ENCODE measurements around the gene HSD17B13. TPM values are rescaled to one million over a fixed set of nuclear protein-coding genes. Genes with fewer than 3 reads are reported as not detected.
"Not testable (repeated sequence)": the region's sequence is repeated elsewhere in the genome, so short reads cannot be mapped to it uniquely, and the experiment has no call there.

HSD17B13 gene
- polyA plus RNA-seq, 1 donor: 0.49 TPM

DNA sequence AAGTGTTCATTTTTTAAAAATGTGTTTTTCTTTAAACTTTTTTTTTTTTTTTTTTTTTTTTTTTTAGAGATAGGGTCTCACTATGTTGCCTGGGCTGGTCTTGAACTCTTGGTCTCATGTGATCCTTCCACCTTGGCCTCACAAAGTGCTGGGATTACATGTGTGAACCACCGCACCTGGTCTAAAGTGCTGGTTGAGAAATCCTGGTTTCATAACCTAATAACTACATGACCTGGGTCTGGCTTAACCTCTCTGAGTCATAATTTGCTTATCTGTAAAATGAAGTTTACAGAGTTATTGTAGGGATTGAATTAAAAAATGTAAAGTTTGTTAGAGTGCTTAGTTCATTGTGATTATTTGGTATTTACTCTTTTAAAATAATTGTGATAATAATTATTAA is 5.2 kb downstream of the HSD17B13 start:
- no CpG with 5 or more reads among the region's 1 CpG for WGBS (ENCODE audit: insufficient coverage, low lambda C conversion rate)
- Histone ChIP-seq H3K36me3 (ENCODE audit: control insufficient read depth, insufficient read depth, low read length) (no peaks in the 10 kb centered on the region), H3K27ac (ENCODE audit: low read length) (no peak overlapping the region), H3K4me3 (ENCODE audit: low read length) (no peak overlapping the region), H3K9me3 (ENCODE audit: control insufficient read depth, low read depth, low read length) (no peaks in the 10 kb centered on the region), H3K4me1 (ENCODE audit: control insufficient read depth, insufficient read depth, low read length) (no peaks in the 10 kb centered on the region), H3K27me3 (ENCODE audit: control insufficient read depth, insufficient read depth, low read length) (no peaks in the 10 kb centered on the region)
- peak; percentile 79 to 86 for DNase-seq

DNA sequence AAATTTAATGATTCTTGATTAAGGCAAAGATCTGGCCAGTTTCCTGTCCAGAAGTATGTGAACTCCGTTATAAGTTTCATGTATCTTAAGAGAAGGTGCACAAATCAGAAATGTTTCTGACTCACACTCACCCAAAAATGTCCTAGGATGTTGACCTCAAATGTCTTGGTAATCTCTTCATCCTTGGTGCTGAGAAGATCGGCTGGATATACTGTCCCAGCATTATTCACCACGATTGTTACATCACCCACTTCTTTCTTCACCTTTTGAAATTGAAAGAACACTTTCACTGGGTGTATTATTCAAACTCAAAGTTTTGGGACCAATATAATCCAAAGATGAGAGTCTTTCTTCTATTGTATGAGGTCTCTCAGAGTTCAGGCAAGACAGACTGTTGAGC is 5.7 kb downstream of the HSD17B13 start:
- no peaks in the 10 kb centered on the region for H3K36me3 ChIP-seq (ENCODE audit: control insufficient read depth, insufficient read depth, low read length)
- no peaks in the 10 kb centered on the region for H3K27me3 ChIP-seq (ENCODE audit: control insufficient read depth, insufficient read depth, low read length)
- no peaks in the 10 kb centered on the region for H3K4me1 ChIP-seq (ENCODE audit: control insufficient read depth, insufficient read depth, low read length)
- H3K27ac ChIP-seq (ENCODE audit: low read length): no peak overlapping the region
- H3K9me3 ChIP-seq (ENCODE audit: control insufficient read depth, low read depth, low read length): no peaks in the 10 kb centered on the region
- H3K4me3 ChIP-seq (ENCODE audit: low read length): no peak overlapping the region
- WGBS (ENCODE audit: insufficient coverage, low lambda C conversion rate): no CpG with 5 or more reads among the region's 3 CpGs
- no peak for DNase-seq

DNA sequence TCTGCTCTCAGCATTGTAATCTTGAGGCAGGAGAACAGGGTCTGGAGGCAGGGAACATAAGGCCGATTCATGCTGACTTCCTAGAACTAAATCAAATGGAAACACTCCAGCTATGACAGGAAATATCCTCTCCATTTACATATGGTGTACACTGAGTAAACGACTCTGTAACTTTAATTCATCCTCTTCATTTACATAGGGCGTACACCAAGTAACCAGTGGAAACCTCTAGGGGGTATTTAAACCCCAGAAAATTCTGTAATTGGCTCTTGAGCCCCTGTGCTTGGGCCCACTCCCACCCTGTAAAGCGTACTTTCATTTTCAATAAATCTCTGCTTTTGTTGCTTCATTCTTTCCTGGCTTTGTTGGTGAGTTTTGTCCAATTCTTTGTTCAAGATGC is 7.7 kb downstream of the HSD17B13 start:
- H3K27ac ChIP-seq (ENCODE audit: low read length); H3K36me3 ChIP-seq (ENCODE audit: control insufficient read depth, insufficient read depth, low read length); H3K9me3 ChIP-seq (ENCODE audit: control insufficient read depth, low read depth, low read length); H3K4me1 ChIP-seq (ENCODE audit: control insufficient read depth, insufficient read depth, low read length); H3K27me3 ChIP-seq (ENCODE audit: control insufficient read depth, insufficient read depth, low read length); DNase-seq; H3K4me3 ChIP-seq (ENCODE audit: low read length): not testable (repeated sequence)
- WGBS (ENCODE audit: insufficient coverage, low lambda C conversion rate): 74% methylated on average over 3 of the region's 4 CpGs

DNA sequence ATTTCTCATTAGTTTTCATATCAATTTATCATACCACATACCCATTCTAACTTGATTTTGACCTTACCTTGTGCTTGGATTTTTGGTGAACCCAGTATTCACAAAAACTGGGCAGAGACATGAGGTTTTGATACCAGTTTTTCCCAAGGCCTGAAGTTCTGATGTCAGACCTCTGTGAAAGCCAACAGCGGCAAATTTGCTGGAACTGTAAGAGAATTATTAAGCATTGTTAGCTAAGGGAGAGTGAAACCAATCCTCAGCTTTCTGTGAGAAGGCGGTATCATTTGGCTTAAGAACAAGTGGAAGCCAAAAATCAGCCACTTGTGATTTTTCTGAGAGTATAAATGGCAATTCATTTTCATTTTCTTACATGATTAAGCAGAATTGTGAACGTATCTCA is 8.9 kb downstream of the HSD17B13 start:
- H3K4me1 ChIP-seq (ENCODE audit: control insufficient read depth, insufficient read depth, low read length): no peaks in the 10 kb centered on the region
- no peak overlapping the region for H3K27ac ChIP-seq (ENCODE audit: low read length)
- H3K27me3 ChIP-seq (ENCODE audit: control insufficient read depth, insufficient read depth, low read length): no peaks in the 10 kb centered on the region
- no peaks in the 10 kb centered on the region for H3K36me3 ChIP-seq (ENCODE audit: control insufficient read depth, insufficient read depth, low read length)
- no peaks in the 10 kb centered on the region for H3K9me3 ChIP-seq (ENCODE audit: control insufficient read depth, low read depth, low read length)
- no CpG with 5 or more reads among the region's 3 CpGs for WGBS (ENCODE audit: insufficient coverage, low lambda C conversion rate)
- no peak overlapping the region for H3K4me3 ChIP-seq (ENCODE audit: low read length)
- no peak for DNase-seq

DNA sequence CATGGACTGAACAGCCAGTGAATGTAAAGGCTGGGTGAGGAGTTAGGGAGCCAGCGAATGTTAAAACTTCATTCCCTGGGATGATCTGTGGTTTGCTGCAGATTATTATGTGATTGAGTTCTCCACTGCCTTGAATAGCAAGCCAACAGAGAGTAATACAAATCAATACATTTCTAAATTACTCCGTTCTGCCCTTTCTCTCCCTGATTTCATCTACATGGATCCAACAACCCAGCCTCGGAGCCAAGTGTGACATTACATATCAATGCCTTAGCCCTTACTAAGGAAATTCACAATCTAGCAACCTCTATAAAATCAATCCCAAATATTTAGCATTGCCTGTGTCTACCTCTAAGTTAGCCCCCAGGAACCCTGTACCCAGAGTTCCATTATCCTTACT is 11.0 kb downstream of the HSD17B13 start:
- DNase-seq: no peak
- 100% methylated on average over 1 of the region's 3 CpGs for WGBS (ENCODE audit: insufficient coverage, low lambda C conversion rate)
- Histone ChIP-seq H3K36me3 (ENCODE audit: control insufficient read depth, insufficient read depth, low read length) (no peaks in the 10 kb centered on the region), H3K4me3 (ENCODE audit: low read length) (no peak overlapping the region), H3K4me1 (ENCODE audit: control insufficient read depth, insufficient read depth, low read length) (no peaks in the 10 kb centered on the region), H3K27me3 (ENCODE audit: control insufficient read depth, insufficient read depth, low read length) (no peaks in the 10 kb centered on the region), H3K27ac (ENCODE audit: low read length) (no peak overlapping the region), H3K9me3 (ENCODE audit: control insufficient read depth, low read depth, low read length) (no peaks in the 10 kb centered on the region)

DNA sequence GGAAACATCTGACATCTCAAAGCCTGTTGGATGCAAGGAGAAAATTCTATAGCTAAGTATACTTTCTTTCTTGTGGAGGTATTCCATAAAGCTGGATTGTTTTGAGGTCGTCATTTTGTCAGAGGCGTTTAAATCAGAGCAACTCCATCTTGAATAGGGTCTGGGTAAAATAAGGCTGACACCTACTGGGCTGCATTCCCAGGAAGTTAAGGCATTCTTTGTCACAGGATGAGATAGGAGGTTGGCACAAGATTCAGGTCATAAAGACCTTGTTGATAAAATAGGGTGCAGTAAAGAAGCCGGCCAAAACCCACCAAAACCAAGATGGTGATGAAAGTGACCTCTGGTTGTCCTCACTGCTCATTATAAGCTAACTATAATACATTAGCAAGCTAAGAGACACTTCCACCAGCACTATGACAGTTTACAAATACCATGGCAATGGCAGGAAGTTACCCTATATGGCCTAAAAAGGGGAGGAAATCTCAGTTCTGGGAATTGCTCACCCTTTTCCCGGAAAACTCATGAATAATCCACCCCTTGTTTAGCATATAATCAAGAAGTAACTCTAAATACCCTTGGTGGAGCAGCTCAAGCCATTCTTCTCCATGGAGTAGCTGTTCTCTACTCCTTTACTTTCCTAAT is 11.9 kb downstream of the HSD17B13 start:
- no peaks in the 10 kb centered on the region for H3K27me3 ChIP-seq (ENCODE audit: control insufficient read depth, insufficient read depth, low read length)
- whole genome bisulfite sequencing (ENCODE audit: insufficient coverage, low lambda C conversion rate): 100% methylated on average over 1 of the region's 4 CpGs
- H3K4me1 ChIP-seq (ENCODE audit: control insufficient read depth, insufficient read depth, low read length): no peaks in the 10 kb centered on the region
- H3K9me3 ChIP-seq (ENCODE audit: control insufficient read depth, low read depth, low read length): no peaks in the 10 kb centered on the region
- no peaks in the 10 kb centered on the region for H3K36me3 ChIP-seq (ENCODE audit: control insufficient read depth, insufficient read depth, low read length)
- H3K27ac ChIP-seq (ENCODE audit: low read length): no peak overlapping the region
- DNase-seq: no peak
- H3K4me3 ChIP-seq (ENCODE audit: low read length): no peak overlapping the region

DNA sequence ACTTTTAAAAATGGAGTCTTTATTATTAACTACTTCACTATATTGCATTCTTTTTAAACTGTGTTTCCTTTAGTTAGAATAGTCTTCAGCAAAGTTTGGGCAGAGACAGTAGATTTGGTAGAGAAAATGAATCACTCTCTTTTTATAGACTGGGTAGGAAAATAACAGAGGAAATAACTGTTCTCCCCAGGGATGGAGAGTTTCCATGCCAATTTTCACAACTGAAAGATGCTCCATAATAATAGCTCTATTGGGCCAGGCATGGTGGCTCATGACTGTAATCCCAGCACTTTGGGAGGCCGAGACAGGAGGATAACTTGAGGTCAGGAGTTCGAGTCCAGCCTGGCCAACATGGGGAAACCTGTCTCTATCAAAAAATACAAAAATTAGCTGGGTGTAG is 13.1 kb downstream of the HSD17B13 start:
- no peak for DNase-seq
- whole genome bisulfite sequencing (ENCODE audit: insufficient coverage, low lambda C conversion rate): no CpG with 5 or more reads among the region's 2 CpGs

DNA sequence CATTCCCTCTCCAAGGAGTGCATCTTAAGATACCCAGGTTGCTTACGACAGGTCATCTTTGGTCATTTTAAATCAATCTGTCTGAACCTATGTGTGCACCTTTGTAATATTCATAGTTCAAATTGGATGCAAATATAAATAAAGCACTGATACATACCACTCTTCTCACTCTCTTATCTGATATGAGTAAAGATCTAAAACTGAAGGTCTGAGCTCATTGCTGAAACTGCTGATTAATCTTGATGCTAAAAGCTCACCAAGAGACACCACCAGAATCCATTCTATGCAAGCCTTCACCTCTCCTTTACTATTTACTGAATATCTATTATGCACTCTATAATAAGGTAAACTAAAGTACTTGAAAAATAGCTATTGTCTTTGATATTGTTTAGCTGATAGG is 16.6 kb downstream of the HSD17B13 start:
- H3K27ac ChIP-seq (ENCODE audit: low read length): no peak overlapping the region
- no peaks in the 10 kb centered on the region for H3K27me3 ChIP-seq (ENCODE audit: control insufficient read depth, insufficient read depth, low read length)
- no peaks in the 10 kb centered on the region for H3K36me3 ChIP-seq (ENCODE audit: control insufficient read depth, insufficient read depth, low read length)
- no CpG with 5 or more reads among the region's 1 CpG for WGBS (ENCODE audit: insufficient coverage, low lambda C conversion rate)
- no peak for DNase-seq
- no peaks in the 10 kb centered on the region for H3K4me1 ChIP-seq (ENCODE audit: control insufficient read depth, insufficient read depth, low read length)
- H3K4me3 ChIP-seq (ENCODE audit: low read length): no peak overlapping the region
- no peaks in the 10 kb centered on the region for H3K9me3 ChIP-seq (ENCODE audit: control insufficient read depth, low read depth, low read length)

More for the DNA sequence above, 13.1 kb downstream of the HSD17B13 start:
- Histone ChIP-seq H3K9me3 (ENCODE audit: control insufficient read depth, low read depth, low read length) (no peaks in the 10 kb centered on the region), H3K27me3 (ENCODE audit: control insufficient read depth, insufficient read depth, low read length) (no peaks in the 10 kb centered on the region), H3K36me3 (ENCODE audit: control insufficient read depth, insufficient read depth, low read length) (no peaks in the 10 kb centered on the region), H3K4me3 (ENCODE audit: low read length) (no peak overlapping the region), H3K4me1 (ENCODE audit: control insufficient read depth, insufficient read depth, low read length) (no peaks in the 10 kb centered on the region), H3K27ac (ENCODE audit: low read length) (no peak overlapping the region)

DNA sequence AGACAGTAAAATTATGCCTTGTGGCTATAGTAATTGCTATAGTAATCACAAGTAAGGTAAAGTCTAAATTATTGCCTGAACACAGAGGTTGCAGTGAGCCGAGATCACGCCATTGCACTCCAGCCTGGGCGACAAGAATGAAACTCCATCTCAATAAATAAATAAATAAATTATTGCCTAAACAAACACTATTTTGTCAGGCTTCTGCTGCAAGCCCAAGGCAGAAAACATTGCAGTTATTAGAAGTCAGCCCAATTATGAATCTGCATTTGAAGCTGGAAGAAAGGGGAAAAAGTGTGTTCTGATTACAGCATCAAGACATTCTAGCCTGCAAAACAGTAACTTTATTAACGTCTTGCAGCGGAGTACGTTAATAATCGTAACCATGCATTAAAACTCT is 17.1 kb downstream of the HSD17B13 start:
- Histone ChIP-seq H3K27ac (ENCODE audit: low read length) (no peak overlapping the region), H3K4me3 (ENCODE audit: low read length) (no peak overlapping the region), H3K4me1 (ENCODE audit: control insufficient read depth, insufficient read depth, low read length) (no peaks in the 10 kb centered on the region), H3K36me3 (ENCODE audit: control insufficient read depth, insufficient read depth, low read length) (no peaks in the 10 kb centered on the region), H3K27me3 (ENCODE audit: control insufficient read depth, insufficient read depth, low read length) (no peaks in the 10 kb centered on the region), H3K9me3 (ENCODE audit: control insufficient read depth, low read depth, low read length) (no peaks in the 10 kb centered on the region)
- WGBS (ENCODE audit: insufficient coverage, low lambda C conversion rate): no CpG with 5 or more reads among the region's 7 CpGs
- no peak for DNase-seq

DNA sequence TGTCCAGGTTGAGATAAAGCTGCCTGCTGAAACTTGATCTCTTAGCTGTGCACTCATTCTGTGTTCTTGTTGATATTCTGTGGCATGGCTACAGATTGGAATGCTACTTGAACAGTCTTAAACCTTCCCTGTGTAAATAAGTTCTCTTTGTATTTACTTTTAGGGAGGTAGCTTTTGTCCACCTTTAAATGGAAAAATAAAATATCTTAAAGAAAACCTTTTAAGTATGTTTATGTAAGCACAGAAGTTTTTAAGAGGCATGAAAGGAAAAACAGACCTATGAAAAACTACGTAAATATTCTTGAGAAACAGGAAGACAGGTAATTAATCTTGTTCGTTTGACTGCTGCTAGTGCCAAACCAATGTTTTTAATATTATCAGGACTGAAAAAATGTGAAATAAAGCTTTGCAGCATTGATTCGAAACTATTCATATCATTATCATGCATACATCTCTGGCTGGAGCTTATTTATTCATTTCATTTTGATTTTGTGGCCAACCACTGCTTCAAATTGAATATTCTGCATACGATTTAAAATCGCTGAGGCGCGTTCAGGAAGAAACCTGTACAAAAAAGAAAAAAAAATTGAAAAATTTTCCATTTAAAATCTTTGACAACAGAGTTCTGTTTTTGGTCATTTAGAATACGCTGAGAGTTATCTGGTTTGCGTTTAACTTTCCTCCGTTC is 17.8 kb downstream of the HSD17B13 start:
- no peak overlapping the region for H3K27ac ChIP-seq (ENCODE audit: low read length)
- DNase-seq: no peak
- no peaks in the 10 kb centered on the region for H3K27me3 ChIP-seq (ENCODE audit: control insufficient read depth, insufficient read depth, low read length)
- no peaks in the 10 kb centered on the region for H3K4me1 ChIP-seq (ENCODE audit: control insufficient read depth, insufficient read depth, low read length)
- H3K9me3 ChIP-seq (ENCODE audit: control insufficient read depth, low read depth, low read length): no peaks in the 10 kb centered on the region
- no peaks in the 10 kb centered on the region for H3K36me3 ChIP-seq (ENCODE audit: control insufficient read depth, insufficient read depth, low read length)
- no peak overlapping the region for H3K4me3 ChIP-seq (ENCODE audit: low read length)
- WGBS (ENCODE audit: insufficient coverage, low lambda C conversion rate): 90% methylated on average over 9 of the region's 10 CpGs

DNA sequence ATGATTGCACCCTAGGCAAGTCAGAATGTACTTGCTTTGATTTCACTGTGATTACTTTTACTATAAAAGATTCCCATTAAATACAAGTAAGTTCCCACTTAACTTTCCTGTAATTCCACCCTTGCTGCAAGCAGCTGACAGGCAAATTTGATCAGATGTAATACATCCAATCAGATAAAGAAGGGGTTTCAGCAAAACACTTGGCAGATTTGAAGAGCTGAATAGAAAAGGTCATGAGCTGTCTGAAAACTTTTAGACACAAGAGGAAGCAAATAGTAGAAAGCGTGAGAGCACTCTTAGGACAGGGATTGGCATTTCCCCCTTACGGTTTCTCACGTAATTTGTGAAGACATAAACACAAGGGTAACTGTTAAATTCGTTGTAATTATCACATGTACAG is 22.8 kb downstream of the HSD17B13 start:
- H3K27me3 ChIP-seq (ENCODE audit: control insufficient read depth, insufficient read depth, low read length): no peaks in the 10 kb centered on the region
- no peak overlapping the region for H3K4me3 ChIP-seq (ENCODE audit: low read length)
- no peaks in the 10 kb centered on the region for H3K4me1 ChIP-seq (ENCODE audit: control insufficient read depth, insufficient read depth, low read length)
- H3K9me3 ChIP-seq (ENCODE audit: control insufficient read depth, low read depth, low read length): no peaks in the 10 kb centered on the region
- WGBS (ENCODE audit: insufficient coverage, low lambda C conversion rate): 100% methylated on average over 1 of the region's 4 CpGs
- H3K36me3 ChIP-seq (ENCODE audit: control insufficient read depth, insufficient read depth, low read length): no peaks in the 10 kb centered on the region
- no peak overlapping the region for H3K27ac ChIP-seq (ENCODE audit: low read length)
- DNase-seq: no peak
